Coronary artery (tissue), 2 donors: Measurements from ENCODE around the gene LDAH.

Experiments
- DNase-seq: peaks from one replicate; pipeline ENCODE4 v3.0.0-alpha.2; 2017; ENCODE audit warnings: low spot score
- H3K27ac ChIP-seq, 2 donors: fragments of 200-600 bp; sonication (generic); one replicate each; pipeline ENCODE4 v1.5.1; 2016 to 2019
- H3K4me3 ChIP-seq: fragments of 200-600 bp; sonication (generic); 2 replicates; pipeline ENCODE4 v1.5.1; 2016; ENCODE audit warnings: mild to moderate bottlenecking, moderate library complexity
- TF ChIP-seq, protein P1 (sequence below): fragments of 200-600 bp; sonication (generic); IDR thresholded peaks from one replicate; pipeline ENCODE4 v1.5.1; 2019; ENCODE audit warnings: antibody characterized with exemption

The LDAH gene

GRCh38 chr2:20671736-20672080 is 151.2 kb downstream of the LDAH start:
- Histone ChIP-seq H3K27ac (no peak overlapping the region), H3K4me3 (peak overlapping the region; percentile 4)
- no peak for DNase-seq
- TF ChIP-seq, protein P1, sequence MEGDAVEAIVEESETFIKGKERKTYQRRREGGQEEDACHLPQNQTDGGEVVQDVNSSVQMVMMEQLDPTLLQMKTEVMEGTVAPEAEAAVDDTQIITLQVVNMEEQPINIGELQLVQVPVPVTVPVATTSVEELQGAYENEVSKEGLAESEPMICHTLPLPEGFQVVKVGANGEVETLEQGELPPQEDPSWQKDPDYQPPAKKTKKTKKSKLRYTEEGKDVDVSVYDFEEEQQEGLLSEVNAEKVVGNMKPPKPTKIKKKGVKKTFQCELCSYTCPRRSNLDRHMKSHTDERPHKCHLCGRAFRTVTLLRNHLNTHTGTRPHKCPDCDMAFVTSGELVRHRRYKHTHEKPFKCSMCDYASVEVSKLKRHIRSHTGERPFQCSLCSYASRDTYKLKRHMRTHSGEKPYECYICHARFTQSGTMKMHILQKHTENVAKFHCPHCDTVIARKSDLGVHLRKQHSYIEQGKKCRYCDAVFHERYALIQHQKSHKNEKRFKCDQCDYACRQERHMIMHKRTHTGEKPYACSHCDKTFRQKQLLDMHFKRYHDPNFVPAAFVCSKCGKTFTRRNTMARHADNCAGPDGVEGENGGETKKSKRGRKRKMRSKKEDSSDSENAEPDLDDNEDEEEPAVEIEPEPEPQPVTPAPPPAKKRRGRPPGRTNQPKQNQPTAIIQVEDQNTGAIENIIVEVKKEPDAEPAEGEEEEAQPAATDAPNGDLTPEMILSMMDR: no peak

DNA sequence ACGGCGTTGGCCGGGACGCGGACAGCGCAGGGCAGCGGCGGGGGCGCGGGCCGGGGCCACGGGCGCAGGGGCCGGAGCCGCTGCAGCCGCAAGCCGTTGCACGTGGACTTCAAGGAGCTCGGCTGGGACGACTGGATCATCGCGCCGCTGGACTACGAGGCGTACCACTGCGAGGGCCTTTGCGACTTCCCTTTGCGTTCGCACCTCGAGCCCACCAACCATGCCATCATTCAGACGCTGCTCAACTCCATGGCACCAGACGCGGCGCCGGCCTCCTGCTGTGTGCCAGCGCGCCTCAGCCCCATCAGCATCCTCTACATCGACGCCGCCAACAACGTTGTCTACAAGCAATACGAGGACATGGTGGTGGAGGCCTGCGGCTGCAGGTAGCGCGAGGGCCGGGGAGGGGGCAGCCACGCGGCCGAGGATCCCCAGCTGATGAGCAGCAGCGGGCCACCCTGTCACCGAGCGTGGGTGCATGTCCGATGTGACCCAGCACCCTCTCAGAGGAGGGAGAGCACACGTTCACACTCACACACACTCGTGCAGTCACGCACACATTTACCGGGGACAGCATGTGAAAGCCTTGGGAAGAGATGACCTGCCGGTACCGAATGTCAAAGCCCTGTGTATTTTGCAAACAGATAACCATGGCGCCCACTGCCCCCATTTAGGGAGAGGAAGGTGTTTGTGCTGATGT is 151.7 kb downstream of the LDAH start:
- Histone ChIP-seq H3K4me3 (peak overlapping the region; percentile 4), H3K27ac (no peak overlapping the region)
- DNase-seq: no peak
- TF ChIP-seq, protein P1: no peak

DNA sequence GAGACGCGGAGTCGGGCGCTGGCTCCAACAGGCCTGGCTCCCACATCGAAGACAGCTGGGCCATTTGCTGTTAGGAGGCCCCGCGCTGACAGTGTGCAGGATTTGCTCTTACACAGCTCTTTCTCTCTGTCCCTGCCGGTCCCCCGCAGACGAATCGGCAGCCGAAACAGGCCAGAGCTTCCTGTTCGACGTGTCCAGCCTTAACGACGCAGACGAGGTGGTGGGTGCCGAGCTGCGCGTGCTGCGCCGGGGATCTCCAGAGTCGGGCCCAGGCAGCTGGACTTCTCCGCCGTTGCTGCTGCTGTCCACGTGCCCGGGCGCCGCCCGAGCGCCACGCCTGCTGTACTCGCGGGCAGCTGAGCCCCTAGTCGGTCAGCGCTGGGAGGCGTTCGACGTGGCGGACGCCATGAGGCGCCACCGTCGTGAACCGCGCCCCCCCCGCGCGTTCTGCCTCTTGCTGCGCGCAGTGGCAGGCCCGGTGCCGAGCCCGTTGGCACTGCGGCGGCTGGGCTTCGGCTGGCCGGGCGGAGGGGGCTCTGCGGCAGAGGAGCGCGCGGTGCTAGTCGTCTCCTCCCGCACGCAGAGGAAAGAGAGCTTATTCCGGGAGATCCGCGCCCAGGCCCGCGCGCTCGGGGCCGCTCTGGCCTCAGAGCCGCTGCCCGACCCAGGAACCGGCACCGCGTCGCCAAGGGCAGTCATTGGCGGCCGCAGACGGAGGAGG is 152.4 kb downstream of the LDAH start:
- H3K4me3 ChIP-seq: peak overlapping the region; percentile 4
- TF ChIP-seq, protein P1: no peak
- no peak overlapping the region for H3K27ac ChIP-seq
- DNase-seq: peak; percentile 62

GRCh38 chr2:20669562-20670314 is 153.2 kb downstream of the LDAH start:
- no peak overlapping the region for H3K4me3 ChIP-seq
- peak; percentile 68 for DNase-seq
- no peak overlapping the region for H3K27ac ChIP-seq
- TF ChIP-seq, protein P1: no peak

DNA sequence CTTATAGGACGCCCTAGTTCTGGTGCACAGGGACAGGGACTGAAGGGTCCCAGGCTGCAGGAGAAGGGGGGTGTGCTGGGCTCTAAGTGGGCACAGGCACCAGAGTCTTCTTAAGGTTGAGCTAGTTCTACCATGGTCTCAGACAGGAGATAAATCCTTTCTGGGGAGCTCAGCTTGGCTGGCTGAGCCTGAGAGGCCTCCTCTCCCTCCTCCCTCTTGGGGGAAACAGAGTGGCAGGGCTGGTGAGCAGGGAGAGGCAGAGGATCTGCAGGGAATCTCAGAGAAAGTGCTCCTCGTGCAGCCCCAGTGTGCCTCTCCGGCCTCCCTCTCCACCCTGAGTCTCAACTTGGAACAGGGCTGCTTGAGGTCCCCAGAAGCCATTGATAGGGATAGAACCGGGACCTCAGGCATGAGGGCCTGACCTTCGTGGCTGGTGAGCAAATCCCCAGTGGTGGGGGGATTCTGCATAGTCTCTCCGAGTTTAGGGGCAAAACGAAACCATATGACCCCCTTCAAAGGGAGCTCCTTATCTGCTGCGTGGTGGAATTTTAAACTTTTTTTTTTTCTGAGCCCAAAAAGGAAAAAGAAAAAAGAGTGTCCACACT is 153.9 kb downstream of the LDAH start:
- TF ChIP-seq, protein P1: no peak
- peak overlapping the region; percentile 83 for H3K4me3 ChIP-seq
- DNase-seq: peak; percentile 52

DNA sequence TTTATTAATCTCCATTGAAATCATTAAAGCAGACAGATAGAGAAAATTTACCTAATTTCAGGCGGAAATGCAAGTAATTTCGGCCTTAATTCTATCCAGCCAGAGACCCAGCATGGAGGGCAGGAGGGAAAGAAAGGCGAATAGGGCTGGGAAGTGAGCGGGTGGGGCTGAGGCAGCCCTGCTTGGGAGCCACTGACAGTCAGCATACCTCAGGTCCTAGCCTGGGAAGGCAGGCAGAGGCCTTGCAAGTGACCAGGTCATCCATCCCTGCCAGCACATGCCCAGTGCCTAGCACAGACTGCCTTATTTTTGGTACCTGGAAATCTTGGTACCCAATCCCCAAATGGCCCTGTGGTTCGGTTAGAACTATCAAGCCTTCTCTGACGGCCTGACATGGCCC is 154.4 kb downstream of the LDAH start:
- TF ChIP-seq, protein P1: no peak
- DNase-seq: peak; percentile 58

More for the DNA sequence above, 153.9 kb downstream of the LDAH start:
- H3K27ac ChIP-seq: peak overlapping the region in 1 of 2 donors; percentile 92

More for the DNA sequence above, 154.4 kb downstream of the LDAH start:
- H3K27ac ChIP-seq: peak overlapping the region in 1 of 2 donors; percentile 92
- peak overlapping the region; percentile 83 for H3K4me3 ChIP-seq
